ENCODE data around the gene ZDBF2. TPM values are rescaled to one million over a fixed set of nuclear protein-coding genes. Genes with fewer than 3 reads are reported as not detected.

Gene ZDBF2
- total and polyA plus RNA-seq, 2 of the 8 experiments (the other 6 are each of a cell fraction or from before 2014, with no cell fraction given), result 1.5 to 17.2 TPM

GRCh38 chr2:206328974-206329373 lies 54.5 kb downstream of the ZDBF2 start:
- ChIA-PET CTCF (ENCODE audit: partially characterized antibody) (interaction anchor here (0.6 kb wide), 1 partner anchor 144 kb away, joined by 3 read pairs; no protein-coding TSS in a partner anchor), POLR2A (ENCODE audit: partially characterized antibody) (interaction anchor here (1.5 kb wide), 1 partner anchor 18 kb away, joined by 3 read pairs; no protein-coding TSS in a partner anchor)
- Histone ChIP-seq H3K56ac (replicated peaks; ENCODE audit: insufficient read length, low read depth, low read length) (no peak overlapping the region), H3K9ac (replicated peaks in 1 of 4; ENCODE audit: extremely low read depth in 1 of 4, low read depth in 3 of 4, low read length in 3 of 4) (no peak overlapping the region), H2BK12ac (ENCODE audit: low read depth, low read length) (no peak overlapping the region), H3K36me3 (ENCODE audit: control insufficient read depth in 2 of 4, insufficient read depth in 4 of 4, low read length in 3 of 4) (no peaks in the 10 kb centered on the region), H3K23me2 (ENCODE audit: low read depth, low read length) (0 out of 2 replicates have a peak, but pooled peaks cover 1% of the 10 kb centered on the region), H4K8ac (ENCODE audit: extremely low read depth, insufficient read depth, low read length) (no peak overlapping the region), H3K27ac (ENCODE audit: low read depth, low read length) (no peak overlapping the region), H3K23ac (ENCODE audit: insufficient read length) (no peak overlapping the region), H3K27me3 (replicated peaks in 1 of 4; ENCODE audit: control insufficient read depth in 3 of 4, extremely low read depth in 1 of 4, insufficient read depth in 3 of 4, low read length in 3 of 4) (no peaks in the 10 kb centered on the region), H2BK15ac (ENCODE audit: low read length) (no peak overlapping the region), H3K4me1 (replicated peaks in 1 of 4; ENCODE audit: control insufficient read depth in 3 of 4, insufficient read depth in 4 of 4, low read length in 3 of 4) (peaks cover 0 to 6% (median 4%) of the 10 kb centered on the region in 4 experiments; a peak in 2 of 7 replicates), H2BK120ac (replicated peaks; ENCODE audit: low read depth, low read length) (no peak overlapping the region), H3K4me3 (ENCODE audit: extremely low read depth in 1 of 4, insufficient read depth in 2 of 4, low read depth in 3 of 4, low read length in 4 of 4) (0 out of 8 replicates have a peak overlapping the region, but pooled peaks of 1 of the 4 experiments have one; percentile 21), H3K9me3 (ENCODE audit: insufficient read depth in 2 of 2, low read depth in 1 of 2, low read length in 1 of 2) (no peaks in the 10 kb centered on the region), H4K91ac (replicated peaks; ENCODE audit: insufficient read length, low read length) (no peak overlapping the region), H2BK5ac (ENCODE audit: low read depth, low read length) (no peak overlapping the region), H2AFZ (ENCODE audit: low read length) (no peak overlapping the region), H4K20me1 (replicated peaks in 1 of 2; ENCODE audit: control insufficient read depth in 1 of 2, insufficient read depth in 2 of 2, low read length in 2 of 2) (no peaks in the 10 kb centered on the region), H4K5ac (ENCODE audit: insufficient read length, low read depth, low read length) (no peak overlapping the region), H2AK5ac (ENCODE audit: low read depth, low read length) (no peak overlapping the region), H3K79me2 (ENCODE audit: control insufficient read depth in 1 of 2, insufficient read depth in 2 of 2, low read length in 2 of 2) (no peaks in the 10 kb centered on the region), H3K18ac (ENCODE audit: extremely low read depth, low read length) (no peak overlapping the region), H3K14ac (ENCODE audit: insufficient read length) (no peak overlapping the region), H2BK20ac (ENCODE audit: low read length) (no peak overlapping the region), H3K4me2 (ENCODE audit: insufficient read depth in 1 of 2, low read depth in 2 of 2, low read length in 2 of 2) (peak overlapping the region; percentile 25 to 44; a peak in 1 of 4 replicates), H3K4ac (replicated peaks; ENCODE audit: insufficient read length, low read depth, low read length) (no peak overlapping the region), H3K79me1 (ENCODE audit: low read depth, low read length) (no peaks in the 10 kb centered on the region)
- DNase-seq (ENCODE audit: low read depth in 1 of 2, low spot score in 2 of 2) (peak in 1 of 2 experiments; percentile 19), FAIRE-seq (peak; percentile 96)
- 14% methylated on average over 1 of the region's 1 CpG; no CpG with 5 or more reads in 1 of the 2 experiments for WGBS, 2 experiments (ENCODE audit: extremely low coverage in 1 of 2, insufficient coverage in 1 of 2, insufficient read length in 1 of 2, insufficient replicate concordance in 2 of 2, low coverage in 1 of 2, low lambda C conversion rate in 2 of 2, missing lambda C conversion rate in 1 of 2)
- TF ChIP-seq RXRA (IDR thresholded peaks at IDR 0.05; ENCODE audit: insufficient read depth, low read depth, low read length) (no peak), HDAC2 (IDR thresholded peaks at IDR 0.05; ENCODE audit: borderline replicate concordance in 1 of 2, low read depth in 2 of 2, low read length in 2 of 2) (0 out of 4 replicates have a peak, but pooled peaks of 1 of the 2 experiments have one; percentile 27), SP1 (IDR thresholded peaks at IDR 0.05; ENCODE audit: low read depth, low read length) (0 out of 2 replicates have a peak, but pooled peaks have one; percentile 12), NANOG (IDR thresholded peaks at IDR 0.05; ENCODE audit: insufficient read depth, low read depth, low read length, poor library complexity, severe bottlenecking) (peak; percentile 75), CBX8 (IDR thresholded peaks at IDR 0.05; ENCODE audit: borderline replicate concordance, low read depth, low read length) (no peak), TAF7 (optimal IDR thresholded peaks at IDR 0.05; ENCODE audit: borderline replicate concordance, low read depth, low read length) (no peak), SUZ12 (IDR thresholded peaks at IDR 0.05; ENCODE audit: low read length) (no peak), RBBP5 (IDR thresholded peaks at IDR 0.05; ENCODE audit: borderline replicate concordance, low read depth, low read length) (no peak), BRCA1 (IDR thresholded peaks at IDR 0.05; ENCODE audit: low read depth, low read length) (no peak), KDM5A (IDR thresholded peaks at IDR 0.05; ENCODE audit: low read length) (no peak), TCF12 (IDR thresholded peaks at IDR 0.05; ENCODE audit: low read depth, low read length) (0 out of 2 replicates have a peak, but pooled peaks have one; percentile 52)

All from H1 (cell line).